Liver (tissue), 9 donors: ENCODE measurements around the gene TLE5. TPM values are rescaled to one million over a fixed set of nuclear protein-coding genes. Genes with fewer than 3 reads are reported as not detected.

ENCODE experiments used
- DNase-seq: peaks from one replicate; pipeline ENCODE4 v3.0.0-alpha.2; 2017; ENCODE audit warnings: low spot score
- H3K27ac ChIP-seq, 2 donors: one replicate each; pipeline ENCODE4 v1.7.0; 2013; ENCODE audit warnings: inconsistent platforms in 2 of 2, low read length in 2 of 2, control low read depth in 1 of 2, low read depth in 1 of 2, mild to moderate bottlenecking in 1 of 2
- H3K27me3 ChIP-seq, 4 donors: one replicate each; pipeline versions ENCODE4 v1.6.1 to v1.7.0; 2013; ENCODE audit warnings: low read length in 3 of 4, inconsistent platforms in 1 of 4, mild to moderate bottlenecking in 1 of 4, moderate library complexity in 1 of 4; ENCODE audit not compliant: control insufficient read depth in 4 of 4, insufficient read depth in 4 of 4
- H3K36me3 ChIP-seq, 4 donors: one replicate each; pipeline versions ENCODE4 v1.6.1 to v1.7.0; 2013; ENCODE audit warnings: low read length in 3 of 4, mild to moderate bottlenecking in 3 of 4, low read depth in 1 of 4, moderate library complexity in 1 of 4; ENCODE audit not compliant: control insufficient read depth in 4 of 4, insufficient read depth in 3 of 4
- H3K4me1 ChIP-seq, 4 donors: one replicate each; pipeline versions ENCODE4 v1.6.1 to v1.7.0; 2013; ENCODE audit warnings: low read length in 3 of 4, mild to moderate bottlenecking in 3 of 4, moderate library complexity in 1 of 4; ENCODE audit not compliant: control insufficient read depth in 4 of 4, insufficient read depth in 4 of 4
- H3K4me3 ChIP-seq, 3 donors: one replicate each; pipeline versions ENCODE4 v1.6.1 to v1.7.0; 2013; ENCODE audit warnings: low read length in 3 of 3, control low read depth in 1 of 3, low read depth in 1 of 3, mild to moderate bottlenecking in 1 of 3
- H3K9ac ChIP-seq, 2 donors: one replicate each; pipeline ENCODE4 v1.7.0; 2013; ENCODE audit warnings: low read length in 2 of 2, mild to moderate bottlenecking in 2 of 2, moderate library complexity in 2 of 2, control low read depth in 1 of 2, low read depth in 1 of 2
- H3K9me3 ChIP-seq, 4 donors: one replicate each; pipeline versions ENCODE4 v1.6.1 to v1.7.0; 2013; ENCODE audit warnings: low read length in 3 of 4; ENCODE audit not compliant: control insufficient read depth in 4 of 4
- EGR1 ChIP-seq, 2 donors: IDR thresholded peaks; 2 replicates each; pipeline ENCODE4 v1.6.1; 2016 to 2018; ENCODE audit warnings: antibody characterized with exemption in 2 of 2, low read depth in 2 of 2
- FOXA1 ChIP-seq: IDR thresholded peaks from 2 replicates; pipeline ENCODE4 v1.6.1; 2016; ENCODE audit warnings: antibody characterized with exemption
- FOXA2 ChIP-seq: IDR thresholded peaks from 2 replicates; pipeline ENCODE4 v1.6.1; 2016; ENCODE audit warnings: antibody characterized with exemption
- GABPA ChIP-seq, 2 donors: IDR thresholded peaks in 1 of 2; conservative IDR thresholded peaks in 1 of 2; 2 replicates each; pipeline ENCODE4 v1.6.1; 2016; ENCODE audit warnings: antibody characterized with exemption in 2 of 2, mild to moderate bottlenecking in 1 of 2, moderate library complexity in 1 of 2
- HNF4A ChIP-seq, 2 donors: conservative IDR thresholded peaks; 2 replicates each; pipeline ENCODE4 v1.6.1; 2016; ENCODE audit warnings: antibody characterized with exemption in 2 of 2, mild to moderate bottlenecking in 2 of 2
- HNF4G ChIP-seq: IDR thresholded peaks from 2 replicates; pipeline ENCODE4 v1.6.1; 2016; ENCODE audit warnings: antibody characterized with exemption
- JUND ChIP-seq, 2 donors: IDR thresholded peaks; 2 replicates each; pipeline ENCODE4 v1.6.1; 2016; ENCODE audit warnings: antibody characterized with exemption in 2 of 2
- NR2F2 ChIP-seq: IDR thresholded peaks from 2 replicates; pipeline ENCODE4 v1.6.1; 2016; ENCODE audit warnings: antibody characterized with exemption
- RAD21 ChIP-seq, 2 donors: IDR thresholded peaks; 2 replicates each; pipeline ENCODE4 v1.6.1; 2016; ENCODE audit warnings: antibody characterized with exemption in 2 of 2, mild to moderate bottlenecking in 2 of 2
- RXRA ChIP-seq, 2 donors: IDR thresholded peaks; 2 replicates each; pipeline ENCODE4 v1.6.1; 2017 to 2018; ENCODE audit warnings: antibody characterized with exemption in 2 of 2, mild to moderate bottlenecking in 1 of 2
- SP1 ChIP-seq: IDR thresholded peaks from 2 replicates; pipeline ENCODE4 v1.6.1; 2018; ENCODE audit warnings: antibody characterized with exemption, mild to moderate bottlenecking
- TAF1 ChIP-seq: conservative IDR thresholded peaks from 2 replicates; pipeline ENCODE4 v1.6.1; 2016; ENCODE audit warnings: antibody characterized with exemption, mild to moderate bottlenecking
- YY1 ChIP-seq: IDR thresholded peaks from 2 replicates; pipeline ENCODE4 v1.6.1; 2016; ENCODE audit warnings: antibody characterized with exemption, mild to moderate bottlenecking
- WGBS: extraction: QIAGEN DNeasy Blood & Tissue Kit; methylation state at CpG from one replicate; pipeline ENCODE4 v1.1.7; 2013; 5-methylcytosine and 5-hydroxymethylcytosine counted together
- polyA plus RNA-seq, 2 donors: library from polyadenylated mRNA; stranded (reverse) in 1 of 2; unstranded in 1 of 2; fragments of 200-250 nt in 1 of 2; fragments of >200 nt in 1 of 2; fragmentation: Nextera tagmentation in 1 of 2; extraction: Ambion mirVana in 1 of 2; gene quantifications; one replicate each; pipeline versions ENCODE4 v1.2.1 to v1.2.3, GENCODE V29; 2013 to 2015
- total RNA-seq, 2 donors: library from RNA; depleted of rRNA; stranded (reverse); fragments of >200 nt; gene quantifications; one replicate each; pipeline ENCODE4 v1.2.3, GENCODE V29; 2014
- TF ChIP-seq, protein P1 (sequence below): IDR thresholded peaks from 2 replicates; pipeline ENCODE4 v1.6.1; 2016; ENCODE audit warnings: antibody characterized with exemption
- TF ChIP-seq, protein P2 (sequence below): IDR thresholded peaks from 2 replicates; pipeline ENCODE4 v1.6.1; 2016; ENCODE audit warnings: antibody characterized with exemption
- TF ChIP-seq, protein P3 (sequence below): fragments of 150-350 bp; IDR thresholded peaks from 2 replicates; pipeline ENCODE4 v1.5.1; 2017; ENCODE audit warnings: improper control_type of control experiment, low read depth, low read length; ENCODE audit not compliant: missing input control
- TF ChIP-seq, protein P4 (sequence below): IDR thresholded peaks from 2 replicates; pipeline ENCODE4 v1.6.1; 2016; ENCODE audit warnings: antibody characterized with exemption
- donor health status: healthy.
- donor health status: healthy.
- donor health status: healthy.
- donor health status: healthy.
- donor health status: healthy.

Gene TLE5
- total and polyA plus RNA-seq, 4 donors: 47.2 to 166 (median 54.9) TPM

DNA sequence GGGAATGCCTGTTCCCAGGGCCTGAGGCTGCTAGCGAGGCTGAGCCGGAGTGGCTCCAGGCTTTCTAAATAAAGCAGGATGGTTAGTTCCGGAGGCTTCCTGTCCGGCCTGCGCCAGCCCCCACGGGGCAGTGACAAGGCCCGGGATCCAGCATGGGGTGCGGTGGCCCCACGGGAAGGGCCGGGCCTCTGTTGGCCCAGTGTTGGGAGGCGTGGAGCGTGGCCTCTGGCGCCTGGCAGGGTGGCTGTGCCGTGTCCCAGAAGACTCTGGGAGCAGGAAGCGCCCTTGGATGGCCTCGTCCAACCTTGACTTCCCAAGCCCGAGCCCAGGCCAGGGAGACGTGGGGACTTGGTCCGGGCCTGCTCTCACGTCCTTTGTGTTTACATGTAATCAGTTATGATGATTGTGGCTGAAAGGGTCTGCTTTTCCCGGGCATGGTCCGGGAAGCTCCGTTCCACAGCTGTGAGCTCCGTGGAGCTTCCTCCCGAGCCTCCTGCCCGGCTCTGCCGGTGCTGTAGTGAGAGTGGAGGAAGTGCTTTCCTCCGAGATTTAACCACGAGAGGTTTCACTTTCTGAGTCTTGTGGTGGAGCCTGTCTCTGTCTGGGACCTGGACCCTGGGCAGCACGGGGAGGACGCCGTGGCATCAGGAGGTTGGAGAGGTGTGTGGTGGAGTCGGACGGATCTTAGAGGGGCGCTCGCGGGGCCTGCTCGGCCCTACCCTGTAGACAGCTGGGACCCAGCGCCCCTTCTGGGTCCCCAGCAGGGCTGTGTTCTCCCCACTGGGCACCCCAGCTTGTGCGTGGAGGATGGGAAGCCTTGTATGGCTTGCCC, 36.4 kb upstream of the TLE5 start:
- H3K36me3 ChIP-seq: no peaks in the 10 kb centered on the region
- TF ChIP-seq FOXA2 (no peak), JUND (IDR thresholded peaks at IDR 0.05) (no peak), TAF1 (no peak), NR2F2 (peak; percentile 92), GABPA (IDR thresholded peaks at IDR 0.05 in 1 of 2, conservative IDR thresholded peaks at IDR 0.05 in 1 of 2) (no peak), YY1 (peak; percentile 9), FOXA1 (no peak), HNF4G (no peak), RXRA (IDR thresholded peaks at IDR 0.05) (peak; percentile 49 to 51), RAD21 (IDR thresholded peaks at IDR 0.05) (no peak), SP1 (peak; percentile 46), EGR1 (IDR thresholded peaks at IDR 0.05; ENCODE audit: low read depth in 2 of 2) (no peak), HNF4A (conservative IDR thresholded peaks at IDR 0.05) (no peak)
- TF ChIP-seq, protein P1, sequence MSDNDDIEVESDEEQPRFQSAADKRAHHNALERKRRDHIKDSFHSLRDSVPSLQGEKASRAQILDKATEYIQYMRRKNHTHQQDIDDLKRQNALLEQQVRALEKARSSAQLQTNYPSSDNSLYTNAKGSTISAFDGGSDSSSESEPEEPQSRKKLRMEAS: no peak
- TF ChIP-seq, protein P2, sequence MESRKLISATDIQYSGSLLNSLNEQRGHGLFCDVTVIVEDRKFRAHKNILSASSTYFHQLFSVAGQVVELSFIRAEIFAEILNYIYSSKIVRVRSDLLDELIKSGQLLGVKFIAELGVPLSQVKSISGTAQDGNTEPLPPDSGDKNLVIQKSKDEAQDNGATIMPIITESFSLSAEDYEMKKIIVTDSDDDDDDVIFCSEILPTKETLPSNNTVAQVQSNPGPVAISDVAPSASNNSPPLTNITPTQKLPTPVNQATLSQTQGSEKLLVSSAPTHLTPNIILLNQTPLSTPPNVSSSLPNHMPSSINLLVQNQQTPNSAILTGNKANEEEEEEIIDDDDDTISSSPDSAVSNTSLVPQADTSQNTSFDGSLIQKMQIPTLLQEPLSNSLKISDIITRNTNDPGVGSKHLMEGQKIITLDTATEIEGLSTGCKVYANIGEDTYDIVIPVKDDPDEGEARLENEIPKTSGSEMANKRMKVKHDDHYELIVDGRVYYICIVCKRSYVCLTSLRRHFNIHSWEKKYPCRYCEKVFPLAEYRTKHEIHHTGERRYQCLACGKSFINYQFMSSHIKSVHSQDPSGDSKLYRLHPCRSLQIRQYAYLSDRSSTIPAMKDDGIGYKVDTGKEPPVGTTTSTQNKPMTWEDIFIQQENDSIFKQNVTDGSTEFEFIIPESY: no peak
- TF ChIP-seq, protein P3, sequence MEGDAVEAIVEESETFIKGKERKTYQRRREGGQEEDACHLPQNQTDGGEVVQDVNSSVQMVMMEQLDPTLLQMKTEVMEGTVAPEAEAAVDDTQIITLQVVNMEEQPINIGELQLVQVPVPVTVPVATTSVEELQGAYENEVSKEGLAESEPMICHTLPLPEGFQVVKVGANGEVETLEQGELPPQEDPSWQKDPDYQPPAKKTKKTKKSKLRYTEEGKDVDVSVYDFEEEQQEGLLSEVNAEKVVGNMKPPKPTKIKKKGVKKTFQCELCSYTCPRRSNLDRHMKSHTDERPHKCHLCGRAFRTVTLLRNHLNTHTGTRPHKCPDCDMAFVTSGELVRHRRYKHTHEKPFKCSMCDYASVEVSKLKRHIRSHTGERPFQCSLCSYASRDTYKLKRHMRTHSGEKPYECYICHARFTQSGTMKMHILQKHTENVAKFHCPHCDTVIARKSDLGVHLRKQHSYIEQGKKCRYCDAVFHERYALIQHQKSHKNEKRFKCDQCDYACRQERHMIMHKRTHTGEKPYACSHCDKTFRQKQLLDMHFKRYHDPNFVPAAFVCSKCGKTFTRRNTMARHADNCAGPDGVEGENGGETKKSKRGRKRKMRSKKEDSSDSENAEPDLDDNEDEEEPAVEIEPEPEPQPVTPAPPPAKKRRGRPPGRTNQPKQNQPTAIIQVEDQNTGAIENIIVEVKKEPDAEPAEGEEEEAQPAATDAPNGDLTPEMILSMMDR: no peak
- TF ChIP-seq, protein P4, sequence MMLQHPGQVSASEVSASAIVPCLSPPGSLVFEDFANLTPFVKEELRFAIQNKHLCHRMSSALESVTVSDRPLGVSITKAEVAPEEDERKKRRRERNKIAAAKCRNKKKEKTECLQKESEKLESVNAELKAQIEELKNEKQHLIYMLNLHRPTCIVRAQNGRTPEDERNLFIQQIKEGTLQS: no peak
- peaks cover 24 to 72% (median 48%) of the 10 kb centered on the region in 4 donors for H3K4me1 ChIP-seq
- peak overlapping the region in 1 of 3 donors; percentile 15 for H3K4me3 ChIP-seq
- H3K27me3 ChIP-seq: no peaks in the 10 kb centered on the region
- 34% methylated on average over 40 of the region's 40 CpGs for WGBS
- DNase-seq: no peak
- peak overlapping the region; percentile 75 to 76 for H3K27ac ChIP-seq
- H3K9me3 ChIP-seq: no peaks in the 10 kb centered on the region
- H3K9ac ChIP-seq: peak overlapping the region; percentile 47 to 59

DNA sequence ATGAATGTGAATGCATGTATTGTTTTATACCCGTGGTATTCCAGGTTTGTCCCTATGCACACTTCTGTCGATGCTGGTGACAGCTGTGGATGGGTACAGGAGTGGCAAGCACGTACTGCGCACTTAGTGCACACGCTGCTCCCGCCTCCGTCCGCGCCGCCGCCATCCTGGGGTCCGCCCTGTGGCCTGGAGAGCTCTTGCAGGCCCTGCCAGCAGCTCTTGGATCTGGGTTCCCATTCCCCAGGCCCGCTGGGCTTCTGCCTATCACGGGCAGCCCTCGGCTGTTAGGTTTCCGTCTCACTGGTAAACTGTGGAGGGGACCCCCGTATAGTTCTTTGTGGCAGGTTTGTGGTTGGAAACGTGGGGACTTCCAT, 35.8 kb upstream of the TLE5 start:
- H3K36me3 ChIP-seq: no peaks in the 10 kb centered on the region
- H3K4me1 ChIP-seq: peaks cover 24 to 72% (median 48%) of the 10 kb centered on the region in 4 donors
- peak overlapping the region in 1 of 2 donors; percentile 59 for H3K9ac ChIP-seq
- H3K27me3 ChIP-seq: no peaks in the 10 kb centered on the region
- peak overlapping the region; percentile 75 to 76 for H3K27ac ChIP-seq
- no peaks in the 10 kb centered on the region for H3K9me3 ChIP-seq
- TF ChIP-seq RAD21 (IDR thresholded peaks at IDR 0.05): no peak
- no peak for TF ChIP-seq TAF1
- TF ChIP-seq, protein P2: no peak
- TF ChIP-seq, protein P4: no peak
- TF ChIP-seq, protein P3: no peak
- no peak for TF ChIP-seq HNF4A (conservative IDR thresholded peaks at IDR 0.05)
- no peak for TF ChIP-seq FOXA2
- WGBS: 59% methylated on average over 18 of the region's 18 CpGs
- no peak for DNase-seq
- peak overlapping the region in 1 of 3 donors; percentile 15 for H3K4me3 ChIP-seq
